HepG2 (cell line): Measurements from ENCODE around the gene OBSL1. TPM values are rescaled to one million over a fixed set of nuclear protein-coding genes. Genes with fewer than 3 reads are reported as not detected.

Experiments
- ATAC-seq: fragments of 200-7000 bp; cut with Tn5 transposase; 3 replicates; pipeline ENCODE4 v1.9.1; 2020; ENCODE audit warnings: mild to moderate bottlenecking, moderate library complexity
- BruUV-seq: library from RNA; stranded (reverse); fragments of 400-500 nt; replicated peaks from 2 replicates; lab custom pipeline; 2021; lab: Mats Ljungman, UMichigan
- CTCF ChIA-PET: fragments of 300-600 bp; formaldehyde crosslinking; extraction: SDS; loops from one replicate; lab custom pipeline; 2021; ENCODE audit warnings: low total read pairs, inconsistent platforms, low intra/inter-chr PET ratio; lab: Yijun Ruan, JAX
- POLR2A ChIA-PET: fragments of 350-600 bp; sonication (Branson Sonifier 250); formaldehyde crosslinking; loops from one replicate; lab custom pipeline; 2020; ENCODE audit warnings: antibody characterized with exemption, inconsistent platforms; lab: Yijun Ruan, JAX
- DNase-seq: peaks from one replicate; pipeline ENCODE4 v3.0.0-alpha.2; 2015; ENCODE audit warnings: low spot score
- FAIRE-seq: peaks from 3 replicates; lab custom pipeline; 2011; peaks lifted over from hg19 to GRCh38; lab: Jason Lieb, UNC
- H2AFZ ChIP-seq: one replicate; pipeline ENCODE4 v1.6.1; 2011; ENCODE audit warnings: low read length, inconsistent platforms
- H3K27ac ChIP-seq: fragments of 300-600 bp; 3 replicates; pipeline ENCODE4 v1.8.0; 2011; ENCODE audit warnings: mixed run types, mild to moderate bottlenecking, mixed read lengths, low read length, inconsistent platforms; ENCODE audit not compliant: insufficient read depth; ENCODE audit errors: extremely low read length
- H3K27me3 ChIP-seq, 2 experiments: fragments of 200-600 bp in 1 of 2; 2 replicates in 1 of 2; 3 replicates in 1 of 2; pipeline versions ENCODE4 v1.6.0 to v1.8.0; 2011; ENCODE audit warnings: low read length in 2 of 2, mild to moderate bottlenecking in 2 of 2, moderate library complexity in 2 of 2, inconsistent platforms in 1 of 2; ENCODE audit not compliant: insufficient read depth in 2 of 2, control insufficient read depth in 1 of 2
- H3K36me3 ChIP-seq, 2 experiments: fragments of 200-600 bp in 1 of 2; replicated peaks in 1 of 2; 2 replicates in 1 of 2; 3 replicates in 1 of 2; pipeline versions ENCODE4 v1.5.1 to v1.8.0; 2011; ENCODE audit warnings: low read length in 2 of 2, inconsistent platforms in 1 of 2; ENCODE audit not compliant: insufficient read depth in 2 of 2, control insufficient read depth in 1 of 2
- H3K4me1 ChIP-seq: 2 replicates; pipeline ENCODE4 v1.5.1; 2012; ENCODE audit warnings: low read length, inconsistent platforms; ENCODE audit not compliant: insufficient read depth
- H3K4me2 ChIP-seq: 2 replicates; pipeline ENCODE4 v1.6.0; 2011; ENCODE audit warnings: low read depth, low read length, inconsistent platforms
- H3K4me3 ChIP-seq, 3 experiments: fragments of 200-600 bp in 1 of 3; sonication (generic), shearing (Covaris generic) in 1 of 3; replicated peaks in 1 of 3; 2 replicates each; pipeline ENCODE4 v1.5.1; 2011 to 2016; ENCODE audit warnings: low read length in 3 of 3, inconsistent platforms in 2 of 3, low read depth in 2 of 3, mild to moderate bottlenecking in 2 of 3, control low read depth in 1 of 3, mixed read lengths in 1 of 3; ENCODE audit not compliant: insufficient read depth in 1 of 3
- H3K79me2 ChIP-seq: one replicate; pipeline ENCODE4 v1.6.1; 2011; ENCODE audit warnings: low read length, inconsistent platforms; ENCODE audit not compliant: insufficient read depth
- H3K9ac ChIP-seq: 2 replicates; pipeline ENCODE4 v1.6.0; 2011; ENCODE audit warnings: mild to moderate bottlenecking, low read depth, low read length, inconsistent platforms; ENCODE audit not compliant: insufficient read depth
- H3K9me3 ChIP-seq: 2 replicates; pipeline ENCODE4 v1.5.1; 2012; ENCODE audit warnings: mild to moderate bottlenecking, low read length
- H4K20me1 ChIP-seq: 2 replicates; pipeline ENCODE4 v1.6.0; 2011; ENCODE audit warnings: inconsistent platforms, mild to moderate bottlenecking, low read length, moderate library complexity; ENCODE audit not compliant: insufficient read depth
- ATF5 ChIP-seq: sonication (generic); formaldehyde crosslinking; IDR thresholded peaks from 2 replicates; pipeline ENCODE4 v1.4.0; 2020; ENCODE audit warnings: mild to moderate bottlenecking, low read depth, missing genetic modification reagents
- CTCF ChIP-seq: sonication (generic); formaldehyde crosslinking; IDR thresholded peaks from 2 replicates; pipeline ENCODE4 v1.5.0; 2020; ENCODE audit warnings: mild to moderate bottlenecking, missing genetic modification reagents, moderate library complexity
- MXD1 ChIP-seq: sonication (generic); formaldehyde crosslinking; IDR thresholded peaks from 2 replicates; pipeline ENCODE4 v1.4.0; 2020; ENCODE audit warnings: mild to moderate bottlenecking, missing genetic modification reagents
- ZMYM2 ChIP-seq: sonication (generic); formaldehyde crosslinking; IDR thresholded peaks from 2 replicates; pipeline ENCODE4 v1.8.0; 2022; ENCODE audit warnings: mild to moderate bottlenecking, missing genetic modification reagents
- ZNF629 ChIP-seq: sonication (generic); formaldehyde crosslinking; conservative IDR thresholded peaks from 2 replicates; pipeline ENCODE4 v1.5.0; 2020; ENCODE audit warnings: missing genetic modification reagents
- WGBS: methylation state at CpG from one replicate; pipeline ENCODE4 v1.1.6; 2017; ENCODE audit warnings: low lambda C conversion rate; 5-methylcytosine and 5-hydroxymethylcytosine counted together
- in situ Hi-C: cut with HindIII; loops from 2 replicates; pipeline ENCODE4 v1.10.0; 2017; ENCODE audit warnings: low pct_unique_long_range_greater_than_20kb; ENCODE audit not compliant: extremely low pct_ligation_motif_present
- intact Hi-C: fragments of 100-400 bp; cut with micrococcal nuclease; formaldehyde crosslinking; loops from one replicate; pipeline ENCODE4 v1.10.0; 2022; ENCODE audit not compliant: unreplicated experiment
- polyA plus RNA-seq, 8 experiments: library from polyadenylated mRNA; depleted of rRNA in 3 of 8; stranded (reverse) in 7 of 8; unstranded in 1 of 8; fragments of >200 nt; fragmentation: Illumina TruSeq in 4 of 8; extraction: Trizol in 4 of 8; gene quantifications; 2 replicates each; pipeline versions ENCODE4 v1.2.1 to v1.2.3, GENCODE V29; 2011 to 2016; ENCODE audit warnings: low read depth in 4 of 8, missing spikeins in 1 of 8, mixed read lengths in 1 of 8; ENCODE audit not compliant: insufficient read depth in 1 of 8
- total RNA-seq, 5 experiments: library from RNA; depleted of rRNA; stranded (reverse); fragments of >200 nt; fragmentation: Illumina TruSeq; extraction: Trizol; gene quantifications; 2 replicates each; pipeline ENCODE4 v1.2.3, GENCODE V29; 2016; ENCODE audit warnings: low read depth in 1 of 5

Gene OBSL1
- total and polyA plus RNA-seq, 2 of the 13 experiments (the other 11 are each of a cell fraction or from before 2014, with no cell fraction given), result 86.7 to 218 TPM

- ChIA-PET CTCF (no interaction called here), POLR2A (interaction anchor here (0.7 to 5.5 kb wide), 2 partner anchors 12 to 23 kb away, joined by 3 to 82 read pairs; partner anchors contain the start of gene STK11IP)
- Histone ChIP-seq H3K9ac (peak overlapping the region; percentile 88; the same call in 1 of the 2 replicates), H2AFZ (no peak overlapping the region), H3K4me2 (peak overlapping the region; percentile 92), H3K9me3 (no peaks in the 10 kb centered on the region), H3K27me3 (no peaks in the 10 kb centered on the region), H3K36me3 (peaks cover 0 to 11% of the 10 kb centered on the region in 2 experiments; a peak in 4 of 5 replicates), H3K4me1 (peaks cover 82% of the 10 kb centered on the region), H4K20me1 (no peaks in the 10 kb centered on the region), H3K79me2 (peaks cover 21% of the 10 kb centered on the region), H3K4me3 (no peak overlapping the region), H3K27ac (peak overlapping the region; percentile 94)
- no peak for FAIRE-seq
- WGBS, result 93% methylated on average over 5 of the region's 5 CpGs
- in situ Hi-C loops, result no loop called here
- intact Hi-C loops, result no loop called here
- no peak for DNase-seq
- no TSS peak for BruUV-seq
- peak; percentile 86 for TF ChIP-seq ZNF629
- TF ChIP-seq ZMYM2 (CRISPR knock-in tag), result 0 out of 2 replicates have a peak, but pooled peaks have one; percentile 30
- no peak for TF ChIP-seq ATF5
- no peak for TF ChIP-seq MXD1 (CRISPR knock-in tag)
- TF ChIP-seq CTCF, result no peak
- ATAC-seq, result no peak
Measured at GRCh38 chr2:219573166-219573565, 1.8 kb upstream of the OBSL1 start.
